Urothelium cell line (cell line): ENCODE measurements around the gene ARHGEF11.
A peak's percentile ranks its signal among the peaks of the same experiment; 100 is the strongest.
"Not testable (repeated sequence)": the region's sequence is repeated elsewhere in the genome, so short reads cannot be mapped to it uniquely, and the experiment has no call there.

ENCODE experiments used
- DNase-seq: peaks from one replicate; pipeline ENCODE4 v3.0.0; 2011; ENCODE audit warnings: low spot score, mixed read lengths
- FAIRE-seq: peaks from 2 replicates; lab custom pipeline; 2011; peaks lifted over from hg19 to GRCh38; lab: Jason Lieb, UNC

ARHGEF11 gene

GRCh38 chr1:156931974-156932710 is 113.4 kb downstream of the ARHGEF11 start:
- FAIRE-seq = no peak
- DNase-seq = no peak

DNA sequence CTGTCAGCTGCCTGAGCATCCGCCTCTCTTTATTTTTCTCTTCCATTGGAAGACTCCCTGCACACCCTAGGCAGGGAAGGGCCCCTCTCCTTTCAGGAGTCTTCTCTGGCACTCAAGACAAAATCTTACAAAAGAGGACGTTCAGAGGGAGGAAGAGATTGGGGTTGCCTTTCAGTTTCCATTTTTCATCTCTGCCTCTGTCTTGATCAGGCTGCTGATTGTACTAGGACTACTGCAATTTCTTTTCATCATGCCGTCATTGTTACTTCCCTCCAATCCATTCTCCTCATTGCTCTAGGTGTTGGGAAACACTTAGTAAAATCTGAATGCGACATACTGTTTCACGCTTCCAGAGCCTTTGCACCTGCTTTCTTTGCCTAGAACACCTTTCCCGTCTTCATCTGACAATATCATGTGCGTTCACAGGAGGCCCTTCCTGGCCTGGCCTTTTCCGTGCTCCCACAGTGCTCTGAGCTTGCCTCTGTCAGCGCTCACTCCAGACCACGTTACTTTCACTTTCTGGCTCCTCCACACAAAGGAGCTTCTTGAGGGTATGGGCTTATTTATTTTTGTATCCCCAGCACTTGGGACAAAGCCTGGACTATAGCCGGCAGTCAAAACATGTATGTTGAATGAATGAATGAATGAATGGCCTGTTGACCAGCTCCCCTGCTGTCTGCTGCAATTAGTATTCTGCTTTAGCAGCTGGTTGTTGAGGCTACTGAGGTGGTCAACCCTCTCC is 114.2 kb downstream of the ARHGEF11 start:
- no peak for FAIRE-seq
- no peak for DNase-seq

DNA sequence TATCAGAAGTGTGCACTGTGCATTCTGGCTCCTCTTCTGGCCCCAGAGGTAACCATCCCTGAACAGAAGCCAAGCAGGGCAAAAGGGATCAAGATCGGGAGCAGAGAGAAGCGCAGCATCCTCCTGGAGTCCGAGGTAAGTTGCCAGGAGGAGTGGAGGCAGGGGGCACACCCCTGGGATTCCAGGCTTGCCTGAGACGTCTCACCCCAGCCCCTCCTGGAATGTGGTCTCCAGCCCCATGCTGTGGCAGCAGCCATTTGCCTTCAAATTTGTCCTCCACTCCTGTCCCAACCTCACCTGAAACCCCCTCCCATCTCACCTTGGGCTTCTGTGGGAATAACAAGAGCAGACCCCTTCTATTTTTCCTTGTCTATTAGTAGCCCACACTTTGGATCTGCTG is 115.1 kb downstream of the ARHGEF11 start:
- FAIRE-seq (no peak), DNase-seq (no peak)

- DNase-seq = no peak
- FAIRE-seq = no peak
Measured at GRCh38 chr1:156929596-156930238, 115.8 kb downstream of the ARHGEF11 start.

DNA sequence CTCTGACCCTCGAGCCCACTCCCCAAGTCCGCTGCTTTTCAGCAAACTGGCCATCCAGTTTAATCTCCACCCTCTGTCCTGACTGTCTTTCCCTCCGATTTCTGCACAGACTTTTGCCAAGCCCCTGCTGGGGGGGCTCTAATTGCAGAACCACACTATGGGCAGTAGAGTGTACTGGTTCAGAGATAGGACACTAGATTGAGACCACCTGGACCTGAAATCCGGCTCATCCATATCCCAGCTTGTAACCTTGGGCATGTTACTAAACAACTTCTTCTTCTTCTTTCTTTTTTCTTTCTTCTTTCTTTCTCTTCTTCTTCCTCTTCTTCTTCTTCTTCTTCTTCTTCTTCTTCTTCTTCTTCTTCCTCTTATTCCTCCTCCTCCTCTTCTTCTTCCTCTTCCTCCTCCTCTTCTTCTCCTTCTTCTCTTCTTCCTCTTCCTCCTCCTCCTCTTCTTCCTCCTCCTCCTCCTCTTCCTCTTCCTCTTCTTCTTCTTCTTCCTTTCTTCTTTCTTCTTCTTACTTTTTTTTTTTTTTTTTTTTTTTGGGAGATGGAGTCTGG is 117.4 kb downstream of the ARHGEF11 start:
- FAIRE-seq = no peak
- no peak for DNase-seq

GRCh38 chr1:156927215-156928042 is 118.1 kb downstream of the ARHGEF11 start:
- DNase-seq (no peak), FAIRE-seq (no peak)

DNA sequence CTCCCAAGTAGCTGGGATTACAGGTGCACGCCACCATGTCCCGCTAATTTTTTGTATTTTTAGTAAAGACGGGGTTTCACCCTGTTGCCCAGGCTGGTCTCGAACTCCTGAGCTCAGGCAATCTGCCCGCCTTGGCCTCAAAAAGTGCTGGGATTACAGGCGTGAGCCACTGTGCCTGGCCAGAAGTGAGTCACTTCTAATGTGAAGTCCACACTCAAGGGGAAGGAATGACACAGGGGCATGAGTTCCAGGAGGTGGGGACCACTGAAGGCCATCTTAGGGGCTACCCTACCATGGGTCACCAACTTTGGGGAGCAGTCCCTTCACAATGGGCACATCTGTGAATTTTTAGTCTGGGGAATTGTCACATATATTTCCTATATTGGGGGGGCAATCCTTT is 118.8 kb downstream of the ARHGEF11 start:
- FAIRE-seq, DNase-seq: not testable (repeated sequence)

- peak; percentile 75 for DNase-seq
Measured at GRCh38 chr1:156926175-156926574, 119.4 kb downstream of the ARHGEF11 start.

GRCh38 chr1:156925154-156926010 is 120.2 kb downstream of the ARHGEF11 start:
- DNase-seq (no peak), FAIRE-seq (peak; percentile 13)

More at GRCh38 chr1:156926175-156926574, 119.4 kb downstream of the ARHGEF11 start:
- FAIRE-seq = no peak

DNA sequence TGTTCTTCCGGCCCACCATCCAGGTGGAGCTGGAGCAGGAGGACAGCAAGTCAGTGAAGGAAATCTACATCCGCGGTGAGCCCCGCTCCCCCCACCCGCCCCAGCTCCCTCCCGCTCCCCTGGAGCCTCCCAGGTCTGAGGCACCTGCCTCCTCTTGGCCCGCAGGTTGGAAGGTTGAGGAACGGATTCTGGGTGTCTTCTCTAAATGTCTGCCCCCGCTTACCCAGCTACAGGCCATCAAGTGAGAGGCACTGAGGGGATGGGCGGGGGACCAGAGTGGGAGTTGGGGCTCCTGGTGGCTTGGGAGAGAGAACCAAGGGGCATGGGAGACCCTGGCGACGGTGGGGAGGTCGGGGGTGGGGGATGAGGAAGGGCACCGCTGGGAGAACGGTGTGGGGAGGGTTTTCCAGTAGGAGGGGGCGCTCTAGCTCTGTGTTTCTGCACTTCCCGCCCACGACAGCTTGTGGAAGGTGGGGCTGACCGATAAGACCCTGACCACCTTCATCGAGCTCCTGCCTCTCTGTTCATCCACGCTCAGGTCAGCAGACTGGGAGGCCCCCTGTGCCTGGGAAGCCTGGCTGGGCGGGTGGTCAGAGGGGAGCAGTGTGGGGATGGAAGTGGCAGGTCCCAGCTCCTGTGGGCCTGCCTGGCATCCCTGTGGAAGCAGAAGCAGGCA is 120.9 kb downstream of the ARHGEF11 start:
- no peak for DNase-seq
- no peak for FAIRE-seq

DNA sequence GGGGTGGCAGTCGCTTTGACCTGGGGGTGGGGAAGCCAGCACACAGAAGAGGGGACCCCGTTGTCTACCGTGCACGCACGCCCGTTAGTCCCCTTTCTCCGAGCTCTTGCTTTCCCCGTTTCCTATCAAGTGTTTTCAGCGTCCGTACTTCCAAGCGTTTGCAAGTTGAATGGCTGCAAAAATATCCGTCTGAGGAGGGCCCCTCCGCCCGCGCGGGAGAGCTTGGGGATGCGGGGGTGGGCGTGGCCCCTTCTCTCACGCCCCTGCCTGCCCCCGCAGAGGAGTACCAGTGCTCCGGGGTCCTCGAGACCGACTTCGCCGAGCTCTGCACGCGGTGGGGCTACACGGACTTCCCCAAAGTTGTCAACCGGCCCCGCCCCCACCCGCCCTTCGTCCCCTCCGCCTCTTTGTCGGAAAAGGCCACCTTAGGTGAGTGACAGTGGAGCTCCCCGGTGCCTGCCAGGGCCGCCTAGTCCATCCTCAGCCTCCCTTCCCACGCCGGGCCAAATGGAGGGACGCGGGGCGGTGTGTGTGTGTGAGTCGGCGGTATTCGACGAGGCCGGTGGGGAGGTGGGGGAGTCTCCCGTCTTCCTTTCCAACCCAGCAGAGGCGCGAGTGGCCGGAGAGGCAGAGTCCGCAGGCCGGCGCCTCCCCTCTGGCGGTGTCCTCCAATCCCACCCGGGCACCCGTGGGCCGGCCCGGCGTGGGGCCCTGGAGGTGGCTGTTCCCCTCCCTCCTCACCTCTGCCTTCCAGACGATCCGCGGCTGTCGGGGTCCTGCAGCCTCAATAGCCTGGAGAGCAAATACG is 121.7 kb downstream of the ARHGEF11 start:
- no peak for DNase-seq
- FAIRE-seq = no peak

GRCh38 chr1:156922986-156923669 is 122.4 kb downstream of the ARHGEF11 start:
- DNase-seq (no peak), FAIRE-seq (no peak)

DNA sequence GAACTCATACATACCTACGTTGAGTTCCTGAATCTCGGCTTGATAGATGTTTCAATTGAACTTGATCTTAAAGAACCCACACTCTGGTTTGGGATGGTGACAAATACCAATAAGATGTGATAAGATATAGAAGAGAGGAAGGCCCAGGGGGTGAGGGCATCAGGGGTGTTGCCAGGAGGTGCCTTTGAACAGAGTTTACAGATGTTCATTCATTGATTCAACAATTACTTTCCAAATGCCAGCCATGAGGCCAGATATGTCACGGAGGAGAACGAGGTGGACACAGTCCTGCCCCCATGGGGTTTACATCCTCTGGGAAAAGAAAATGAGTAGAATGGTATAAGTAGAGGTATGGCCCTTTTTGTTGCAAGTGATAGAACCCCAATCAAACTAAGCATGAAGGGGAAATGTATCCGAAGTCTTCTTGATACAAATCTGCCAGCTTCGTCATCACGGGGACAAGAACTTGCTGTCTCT is 124.5 kb downstream of the ARHGEF11 start:
- DNase-seq = no peak
- no peak for FAIRE-seq

GRCh38 chr1:156920233-156921052 is 125.1 kb downstream of the ARHGEF11 start, which contains the start of gene LRRC71:
Gene LRRC71 (plus strand): TSS chr1:156920632. CDS start chr1:156920804, 172 bp downstream.
- FAIRE-seq (no peak), DNase-seq (no peak)

- DNase-seq (no peak), FAIRE-seq (no peak)
Measured at GRCh38 chr1:156914440-156914856, 131.1 kb downstream of the ARHGEF11 start.

- FAIRE-seq = no peak
Measured at GRCh38 chr1:156913809-156914387, 131.6 kb downstream of the ARHGEF11 start.

More at GRCh38 chr1:156913809-156914387, 131.6 kb downstream of the ARHGEF11 start:
- no peak for DNase-seq
